ENCODE results near the gene MCM6.
"Not testable (repeated sequence)": the region's sequence is repeated elsewhere in the genome, so short reads cannot be mapped to it uniquely, and the experiment has no call there.

The MCM6 gene

DNA sequence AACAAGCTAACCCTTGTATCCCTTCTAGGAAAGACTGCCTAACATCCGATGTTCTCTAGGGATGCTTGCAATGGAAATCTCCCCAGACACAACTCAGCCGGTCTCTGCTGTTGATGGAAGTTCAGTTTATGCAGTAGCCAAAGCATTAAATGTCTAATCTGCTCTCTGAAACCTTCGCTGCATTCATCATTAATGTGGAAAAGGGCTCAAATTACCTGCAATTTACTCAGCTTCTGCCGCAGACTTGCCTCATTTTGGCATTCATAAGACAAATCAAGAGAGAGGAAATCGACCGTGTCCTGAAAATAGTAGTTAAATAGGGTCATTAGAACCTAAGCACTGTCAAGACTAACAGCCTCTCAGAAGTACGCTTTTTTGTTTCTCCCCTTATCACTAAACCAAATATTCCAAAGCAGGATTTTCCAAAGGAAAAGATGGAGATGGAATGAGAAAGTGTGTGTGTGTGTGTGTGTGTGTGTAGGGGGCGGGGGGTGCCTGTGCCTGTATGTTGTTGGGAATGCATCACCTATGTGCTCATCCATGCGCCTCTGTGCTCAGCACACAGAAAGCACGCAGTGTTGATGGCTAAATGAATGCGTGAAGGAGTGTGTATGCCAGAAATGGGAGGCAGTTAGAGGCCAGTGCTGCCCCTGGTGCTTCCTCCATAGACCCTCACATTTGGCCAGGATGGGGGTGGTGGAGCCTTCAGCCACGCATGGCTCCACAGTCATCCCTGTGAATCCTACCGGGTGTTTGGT is 46.7 kb downstream of the MCM6 start:
- no peak overlapping the region for H3K4me3 ChIP-seq (ENCODE audit: low read length)

DNA sequence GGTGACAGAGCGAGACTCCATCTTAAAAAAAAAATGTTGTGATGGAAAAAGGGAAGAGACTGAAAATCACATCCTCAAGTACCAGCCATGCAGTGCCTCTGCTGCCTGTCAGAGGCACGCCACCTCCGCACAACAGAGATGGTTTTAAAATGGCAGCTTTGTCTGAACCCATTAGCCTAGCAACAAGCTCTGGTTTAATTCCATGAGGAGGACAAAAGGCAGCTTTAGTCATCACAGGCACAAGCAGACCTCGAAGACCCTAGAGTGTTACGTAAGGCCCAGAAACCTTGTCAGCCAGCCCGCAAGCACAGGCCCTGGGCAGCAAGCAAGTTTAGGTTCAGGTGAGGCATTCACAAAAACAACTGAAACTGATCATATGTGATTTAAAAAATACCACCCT is 49.7 kb downstream of the MCM6 start:
- no peaks in the 10 kb centered on the region for H3K4me1 ChIP-seq (ENCODE audit: insufficient read depth, low read length)
- no peak overlapping the region for H2AFZ ChIP-seq (ENCODE audit: low read depth, low read length)
- peaks cover 2% of the 10 kb centered on the region for H3K9me3 ChIP-seq (ENCODE audit: low read length)
- H3K4me3 ChIP-seq (ENCODE audit: low read length): no peak overlapping the region
- no peaks in the 10 kb centered on the region for H3K36me3 ChIP-seq (ENCODE audit: insufficient read depth, low read length)
- H3K27me3 ChIP-seq (ENCODE audit: insufficient read depth, low read length): no peaks in the 10 kb centered on the region

More for the DNA sequence above, 46.7 kb downstream of the MCM6 start:
- H3K36me3 ChIP-seq (ENCODE audit: insufficient read depth, low read length): no peaks in the 10 kb centered on the region
- H3K4me1 ChIP-seq (ENCODE audit: insufficient read depth, low read length): no peaks in the 10 kb centered on the region
- H3K27me3 ChIP-seq (ENCODE audit: insufficient read depth, low read length): no peaks in the 10 kb centered on the region
- no peaks in the 10 kb centered on the region for H3K9me3 ChIP-seq (ENCODE audit: low read length)
- H2AFZ ChIP-seq (ENCODE audit: low read depth, low read length): no peak overlapping the region

DNA sequence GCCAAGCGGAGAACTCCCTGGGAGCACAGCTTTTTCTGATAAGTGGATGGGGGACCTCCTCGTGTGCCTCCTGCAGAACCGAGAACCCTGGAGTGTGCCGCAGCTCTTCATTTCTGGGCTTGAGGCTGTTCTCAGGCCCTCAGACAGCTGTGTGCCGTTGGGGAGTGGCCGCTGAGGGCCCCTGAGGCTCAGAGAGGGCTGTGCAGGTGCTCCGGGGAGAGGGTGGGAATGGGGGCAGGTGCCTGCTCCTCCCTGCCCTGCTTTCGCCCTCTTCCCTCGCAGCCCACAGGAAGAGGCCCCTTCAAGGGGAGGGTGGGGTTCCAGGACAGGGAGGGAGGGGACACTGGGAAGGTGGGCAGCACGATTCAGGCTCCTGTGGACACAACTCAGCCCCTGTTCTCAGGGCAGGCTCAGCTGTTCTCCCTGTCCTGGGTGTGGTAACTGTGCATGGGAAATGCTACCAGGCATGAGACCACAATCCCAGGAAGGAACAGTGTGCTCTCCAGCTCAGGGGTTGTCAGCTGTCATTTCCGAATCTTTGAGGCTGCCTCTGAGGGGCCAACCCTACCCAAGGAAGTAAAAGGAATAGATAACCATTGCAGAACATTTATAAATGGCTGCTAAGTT is 50.6 kb downstream of the MCM6 start:
- Histone ChIP-seq H3K27me3 (ENCODE audit: insufficient read depth, low read length) (no peaks in the 10 kb centered on the region), H3K9me3 (ENCODE audit: low read length) (peaks cover 2% of the 10 kb centered on the region), H3K4me3 (ENCODE audit: low read length) (no peak overlapping the region), H2AFZ (ENCODE audit: low read depth, low read length) (no peak overlapping the region), H3K36me3 (ENCODE audit: insufficient read depth, low read length) (no peaks in the 10 kb centered on the region), H3K4me1 (ENCODE audit: insufficient read depth, low read length) (no peaks in the 10 kb centered on the region)

DNA sequence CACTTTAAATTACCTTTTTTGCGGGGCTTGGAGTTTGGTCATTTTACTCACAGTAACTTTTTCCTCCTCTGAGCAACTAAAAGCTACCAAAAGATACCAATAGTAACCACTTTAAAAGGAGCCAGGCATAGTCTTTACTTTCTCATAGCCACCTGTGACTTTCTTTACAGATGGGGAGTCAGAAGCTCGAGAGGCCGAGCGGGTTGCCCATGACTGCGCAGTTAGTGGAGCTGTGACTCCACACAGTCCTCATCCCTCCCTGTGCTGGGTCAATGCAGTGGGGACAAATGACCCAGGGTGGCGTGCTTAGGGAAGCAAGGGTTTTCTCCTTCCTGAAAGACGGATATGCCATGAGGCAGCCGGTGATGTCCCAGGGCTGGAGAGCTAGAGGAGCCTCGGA is 51.1 kb downstream of the MCM6 start:
- Histone ChIP-seq H2AFZ (ENCODE audit: low read depth, low read length) (no peak overlapping the region), H3K4me3 (ENCODE audit: low read length) (no peak overlapping the region), H3K36me3 (ENCODE audit: insufficient read depth, low read length) (no peaks in the 10 kb centered on the region), H3K4me1 (ENCODE audit: insufficient read depth, low read length) (no peaks in the 10 kb centered on the region), H3K9me3 (ENCODE audit: low read length) (peaks cover 2% of the 10 kb centered on the region), H3K27me3 (ENCODE audit: insufficient read depth, low read length) (no peaks in the 10 kb centered on the region)

DNA sequence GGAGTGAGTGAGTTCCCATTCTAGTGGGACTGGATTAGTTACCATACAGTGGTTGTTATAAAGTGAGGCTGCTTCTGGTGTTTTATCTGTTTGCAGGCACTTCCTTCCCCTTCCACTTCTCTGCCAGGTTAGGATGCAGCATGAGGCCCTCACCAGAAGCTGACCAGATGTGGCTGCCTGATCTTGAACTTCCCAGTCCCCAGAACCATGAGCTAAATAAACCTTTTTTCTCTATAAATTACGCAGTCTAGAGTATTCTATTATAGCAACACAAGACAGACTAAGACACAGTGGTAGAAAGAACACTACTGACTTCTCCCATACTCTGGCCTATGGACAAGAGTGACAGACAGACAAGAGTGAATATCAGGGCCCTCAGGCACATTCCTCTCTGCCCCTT is 53.4 kb downstream of the MCM6 start:
- Histone ChIP-seq H2AFZ (ENCODE audit: low read depth, low read length) (no peak overlapping the region), H3K4me1 (ENCODE audit: insufficient read depth, low read length) (no peaks in the 10 kb centered on the region), H3K9me3 (ENCODE audit: low read length) (peaks cover 2% of the 10 kb centered on the region), H3K27me3 (ENCODE audit: insufficient read depth, low read length) (no peaks in the 10 kb centered on the region), H3K36me3 (ENCODE audit: insufficient read depth, low read length) (no peaks in the 10 kb centered on the region), H3K4me3 (ENCODE audit: low read length) (no peak overlapping the region)

DNA sequence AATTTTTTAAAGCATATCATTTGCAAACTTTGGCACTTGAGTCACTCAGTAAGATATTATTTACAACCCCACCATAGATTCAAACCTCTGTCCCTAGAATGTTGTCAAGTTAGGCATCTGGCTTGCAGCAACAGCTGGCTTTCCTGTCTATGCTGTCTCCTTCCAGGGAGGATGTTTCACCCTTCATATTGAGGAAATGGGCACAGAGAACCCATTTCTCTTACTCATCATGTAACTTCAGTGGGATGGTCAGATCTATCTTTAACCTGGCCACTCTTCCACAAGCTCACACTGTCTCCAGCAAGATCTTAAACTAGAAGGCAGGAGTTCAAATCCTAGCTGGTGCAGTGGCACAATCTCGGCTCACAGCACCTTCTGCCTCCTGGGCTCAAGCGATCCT is 55.1 kb downstream of the MCM6 start:
- peaks cover 2% of the 10 kb centered on the region for H3K9me3 ChIP-seq (ENCODE audit: low read length)
- no peaks in the 10 kb centered on the region for H3K36me3 ChIP-seq (ENCODE audit: insufficient read depth, low read length)
- H3K4me1 ChIP-seq (ENCODE audit: insufficient read depth, low read length): no peaks in the 10 kb centered on the region
- H3K4me3 ChIP-seq (ENCODE audit: low read length): no peak overlapping the region
- H3K27me3 ChIP-seq (ENCODE audit: insufficient read depth, low read length): no peaks in the 10 kb centered on the region
- H2AFZ ChIP-seq (ENCODE audit: low read depth, low read length): no peak overlapping the region

DNA sequence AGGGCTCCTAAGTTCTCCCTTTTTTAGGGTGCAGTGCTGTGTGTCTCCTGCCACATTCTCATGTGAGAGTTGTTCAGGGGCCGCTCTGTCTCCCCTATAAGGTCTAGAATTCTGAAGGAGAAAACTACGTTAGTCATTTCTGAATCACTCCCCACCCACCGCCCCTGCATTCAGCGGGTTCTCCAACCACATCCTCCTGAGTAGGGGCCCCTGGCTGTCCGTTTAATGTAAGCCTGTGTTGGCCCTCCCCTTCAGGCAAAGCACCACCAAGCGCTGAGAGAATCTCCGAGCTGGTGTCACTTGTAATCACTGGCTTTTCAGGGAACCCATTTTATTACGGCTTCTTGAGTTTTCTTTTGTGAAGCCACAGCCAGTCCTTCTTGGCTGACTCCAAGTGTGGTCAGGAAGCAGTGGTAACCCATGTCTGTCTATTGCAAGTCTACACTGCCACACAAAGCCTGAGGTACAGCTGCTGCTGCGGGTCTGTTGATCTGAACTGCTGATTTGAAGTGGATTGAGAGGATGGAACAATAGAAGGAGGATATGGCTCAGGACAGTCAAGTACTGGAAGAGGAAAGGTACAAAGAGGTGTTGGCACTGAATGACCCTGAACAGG is 56.1 kb downstream of the MCM6 start:
- no peak overlapping the region for H3K4me3 ChIP-seq (ENCODE audit: low read length)
- H2AFZ ChIP-seq (ENCODE audit: low read depth, low read length): no peak overlapping the region
- no peaks in the 10 kb centered on the region for H3K27me3 ChIP-seq (ENCODE audit: insufficient read depth, low read length)
- no peaks in the 10 kb centered on the region for H3K4me1 ChIP-seq (ENCODE audit: insufficient read depth, low read length)
- no peaks in the 10 kb centered on the region for H3K36me3 ChIP-seq (ENCODE audit: insufficient read depth, low read length)
- peaks cover 2% of the 10 kb centered on the region for H3K9me3 ChIP-seq (ENCODE audit: low read length)

DNA sequence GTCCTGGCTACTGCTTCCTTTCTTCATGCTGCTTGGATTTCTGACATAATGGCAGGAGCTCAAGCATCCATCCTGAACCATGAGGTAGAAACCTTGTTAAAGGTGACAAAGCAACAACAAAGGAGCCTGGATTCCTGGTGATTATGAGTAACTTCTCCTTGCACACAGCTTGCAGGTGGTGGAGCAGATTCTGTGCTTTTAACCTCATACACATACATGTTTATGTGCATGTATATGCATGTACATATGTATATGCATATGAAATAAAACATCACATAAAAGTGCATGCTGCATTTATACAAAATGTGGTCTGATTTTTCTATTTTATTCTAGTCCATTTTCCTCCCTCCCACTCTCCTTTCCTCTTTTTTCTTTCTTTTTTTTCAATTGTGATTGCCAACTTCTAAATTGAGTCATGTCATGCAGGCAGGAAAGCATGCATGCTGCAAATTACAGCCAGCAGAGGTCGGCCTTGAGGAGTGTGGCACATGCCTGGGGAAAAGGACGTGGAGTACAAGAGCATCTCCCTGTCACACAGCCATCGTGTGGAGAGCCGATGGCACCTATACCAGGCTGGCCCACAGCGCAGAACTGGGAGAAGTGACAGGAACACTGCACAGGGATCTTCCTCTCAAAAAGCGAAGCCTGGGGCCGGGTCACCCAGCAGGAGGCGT is 57.2 kb downstream of the MCM6 start:
- H3K9me3 ChIP-seq (ENCODE audit: low read length): peaks cover 2% of the 10 kb centered on the region
- no peaks in the 10 kb centered on the region for H3K4me1 ChIP-seq (ENCODE audit: insufficient read depth, low read length)
- no peak overlapping the region for H3K4me3 ChIP-seq (ENCODE audit: low read length)
- no peaks in the 10 kb centered on the region for H3K36me3 ChIP-seq (ENCODE audit: insufficient read depth, low read length)
- no peaks in the 10 kb centered on the region for H3K27me3 ChIP-seq (ENCODE audit: insufficient read depth, low read length)
- no peak overlapping the region for H2AFZ ChIP-seq (ENCODE audit: low read depth, low read length)

DNA sequence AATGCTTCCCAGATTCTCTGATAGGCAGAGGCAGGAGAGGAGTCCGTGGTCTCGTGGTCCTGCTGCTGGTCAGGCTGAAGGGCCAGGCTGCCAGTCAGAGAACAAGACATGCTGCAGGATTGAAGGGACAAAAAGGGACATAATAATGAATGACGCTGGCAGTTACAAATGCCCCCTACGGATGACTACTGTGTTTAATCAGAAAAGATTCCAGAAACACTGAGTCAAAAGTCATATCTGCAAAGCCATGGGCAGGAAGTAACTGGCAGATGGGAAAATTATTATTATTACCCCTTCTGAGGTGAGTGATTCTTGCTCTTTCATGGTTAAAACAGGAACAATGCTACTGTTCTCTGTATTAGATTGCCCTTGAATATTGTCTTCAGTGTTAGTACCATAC is 58.3 kb downstream of the MCM6 start:
- H3K27me3 ChIP-seq (ENCODE audit: insufficient read depth, low read length): no peaks in the 10 kb centered on the region
- H3K36me3 ChIP-seq (ENCODE audit: insufficient read depth, low read length): no peaks in the 10 kb centered on the region
- no peaks in the 10 kb centered on the region for H3K4me1 ChIP-seq (ENCODE audit: insufficient read depth, low read length)
- peaks cover 2% of the 10 kb centered on the region for H3K9me3 ChIP-seq (ENCODE audit: low read length)
- no peak overlapping the region for H2AFZ ChIP-seq (ENCODE audit: low read depth, low read length)
- no peak overlapping the region for H3K4me3 ChIP-seq (ENCODE audit: low read length)

DNA sequence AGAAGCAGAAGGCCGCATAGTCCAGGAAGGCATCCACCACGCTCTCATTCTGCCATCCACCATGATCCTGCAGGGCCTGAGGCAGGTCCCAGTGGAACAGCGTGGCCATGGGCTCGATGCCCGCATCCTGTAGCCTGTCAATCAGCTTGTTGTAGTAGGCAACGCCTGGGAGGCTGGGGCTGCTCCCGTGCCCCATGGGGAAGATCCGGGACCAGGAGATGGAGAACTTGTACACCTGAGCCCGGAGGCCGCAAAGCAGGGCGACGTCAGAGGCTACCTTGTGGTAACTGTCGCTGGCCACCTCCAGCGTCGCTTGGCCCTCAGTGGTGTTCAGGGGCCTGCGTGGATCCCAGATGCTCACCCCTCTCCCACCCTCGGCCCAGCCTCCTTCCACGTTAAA is 58.8 kb downstream of the MCM6 start:
- H3K36me3 ChIP-seq (ENCODE audit: insufficient read depth, low read length): no peaks in the 10 kb centered on the region
- H3K27me3 ChIP-seq (ENCODE audit: insufficient read depth, low read length): no peaks in the 10 kb centered on the region
- H3K4me3 ChIP-seq (ENCODE audit: low read length): no peak overlapping the region
- H3K9me3 ChIP-seq (ENCODE audit: low read length): no peaks in the 10 kb centered on the region
- H3K4me1 ChIP-seq (ENCODE audit: insufficient read depth, low read length): no peaks in the 10 kb centered on the region
- H2AFZ ChIP-seq (ENCODE audit: low read depth, low read length): no peak overlapping the region

DNA sequence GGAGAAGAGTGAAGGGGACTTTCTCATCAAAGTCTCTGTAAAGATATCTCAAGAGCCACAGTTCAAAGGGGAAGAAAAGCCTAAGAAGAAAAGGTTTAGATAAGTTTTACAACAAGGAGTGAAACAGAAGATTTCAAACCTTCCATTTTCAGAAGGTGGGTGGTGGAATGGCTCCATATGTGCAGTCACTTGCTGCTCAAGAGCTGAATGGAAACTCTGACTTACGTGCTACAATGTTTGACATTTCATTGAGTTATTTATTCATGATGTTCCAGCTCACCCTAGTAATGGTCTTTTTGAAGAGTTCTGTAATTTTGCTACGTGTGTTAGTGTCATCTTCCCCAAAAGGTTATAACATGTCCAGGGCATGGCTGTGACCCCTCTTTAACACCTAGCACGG is 61.0 kb downstream of the MCM6 start:
- Histone ChIP-seq H3K27me3 (ENCODE audit: insufficient read depth, low read length) (no peaks in the 10 kb centered on the region), H3K36me3 (ENCODE audit: insufficient read depth, low read length) (no peaks in the 10 kb centered on the region), H3K9me3 (ENCODE audit: low read length) (no peaks in the 10 kb centered on the region), H3K4me1 (ENCODE audit: insufficient read depth, low read length) (no peaks in the 10 kb centered on the region), H3K4me3 (ENCODE audit: low read length) (no peak overlapping the region), H2AFZ (ENCODE audit: low read depth, low read length) (no peak overlapping the region)

DNA sequence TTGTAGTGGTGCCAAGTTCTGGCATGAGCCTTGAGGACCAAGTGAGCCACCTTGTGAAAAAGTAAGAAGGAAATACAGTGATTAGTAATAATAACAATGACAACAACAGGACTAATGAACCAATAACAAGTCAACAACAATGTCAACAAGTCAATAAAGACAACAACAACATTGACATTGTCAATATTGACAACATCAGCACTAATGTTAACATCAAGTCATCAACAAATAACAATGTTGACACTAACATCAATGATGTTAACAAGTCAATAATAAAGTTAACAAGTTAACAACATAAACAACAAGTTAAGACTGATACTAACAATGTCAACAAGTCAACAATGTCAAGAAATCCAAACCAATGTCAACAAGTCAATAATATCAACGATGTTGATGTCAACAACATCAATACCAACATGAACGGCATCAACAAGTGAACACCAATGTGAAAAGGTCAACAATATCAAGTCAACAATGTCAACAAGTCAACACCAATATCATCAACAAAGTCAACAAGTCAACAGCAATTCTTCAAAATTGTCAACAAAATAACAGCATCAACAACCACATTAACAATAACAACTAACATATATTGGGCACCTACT is 63.2 kb downstream of the MCM6 start:
- Histone ChIP-seq H3K4me3 (ENCODE audit: low read length) (no peak overlapping the region), H3K4me1 (ENCODE audit: insufficient read depth, low read length) (no peaks in the 10 kb centered on the region), H2AFZ (ENCODE audit: low read depth, low read length) (no peak overlapping the region), H3K36me3 (ENCODE audit: insufficient read depth, low read length) (no peaks in the 10 kb centered on the region), H3K9me3 (ENCODE audit: low read length) (no peaks in the 10 kb centered on the region), H3K27me3 (ENCODE audit: insufficient read depth, low read length) (no peaks in the 10 kb centered on the region)

DNA sequence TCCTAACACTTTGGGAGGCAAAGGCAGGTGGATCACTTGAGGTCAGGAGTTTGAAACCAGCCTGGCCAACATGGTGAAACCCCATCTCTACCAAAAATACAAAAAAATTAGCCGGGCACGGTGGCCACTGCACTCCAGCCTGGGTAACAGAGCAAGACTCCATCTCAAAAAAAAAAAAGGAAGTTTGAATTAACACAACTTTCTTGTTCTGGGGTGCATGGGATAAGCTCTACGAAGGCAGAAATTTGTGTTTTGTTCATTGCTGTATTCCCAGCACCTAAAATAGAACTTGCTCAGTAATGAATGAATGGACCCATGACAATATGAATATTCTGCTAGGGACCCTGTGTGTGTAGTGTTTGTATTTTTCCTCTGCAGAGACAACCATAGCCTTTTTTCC is 68.4 kb downstream of the MCM6 start:
- H3K9me3 ChIP-seq (ENCODE audit: low read length); H3K36me3 ChIP-seq (ENCODE audit: insufficient read depth, low read length); H2AFZ ChIP-seq (ENCODE audit: low read depth, low read length): not testable (repeated sequence)

More for the DNA sequence above, 68.4 kb downstream of the MCM6 start:
- not testable (repeated sequence) for H3K4me1 ChIP-seq (ENCODE audit: insufficient read depth, low read length); H3K4me3 ChIP-seq (ENCODE audit: low read length); H3K27me3 ChIP-seq (ENCODE audit: insufficient read depth, low read length)
